Fibroblast of lung (primary cell): ENCODE results near the gene LANCL1. TPM values are rescaled to one million over a fixed set of nuclear protein-coding genes. Genes with fewer than 3 reads are reported as not detected.

ENCODE experiments used
- DNase-seq, 2 donors: peaks; one replicate each; pipeline versions ENCODE4 v3.0.0 to v3.0.0-alpha.2; 2010; ENCODE audit warnings: low read depth in 2 of 2
- H2AFZ ChIP-seq: 2 replicates; pipeline ENCODE4 v1.5.1; 2012; ENCODE audit warnings: low read length, control low read depth, inconsistent platforms
- H3K27ac ChIP-seq: 2 replicates; pipeline ENCODE4 v1.5.1; 2011; ENCODE audit warnings: low read length, control low read depth; ENCODE audit not compliant: insufficient read depth
- H3K27me3 ChIP-seq: 2 replicates; pipeline ENCODE4 v1.5.1; 2011; ENCODE audit warnings: mild to moderate bottlenecking, low read length; ENCODE audit not compliant: control insufficient read depth, insufficient read depth
- H3K36me3 ChIP-seq: 2 replicates; pipeline ENCODE4 v1.5.1; 2011; ENCODE audit warnings: low read length; ENCODE audit not compliant: control insufficient read depth, insufficient read depth
- H3K4me1 ChIP-seq: 2 replicates; pipeline ENCODE4 v1.5.1; 2011; ENCODE audit warnings: low read length; ENCODE audit not compliant: control insufficient read depth, insufficient read depth; ENCODE audit errors: extremely low read depth
- H3K4me2 ChIP-seq: 2 replicates; pipeline ENCODE4 v1.5.1; 2011; ENCODE audit warnings: low read length, control low read depth; ENCODE audit not compliant: insufficient read depth; ENCODE audit errors: extremely low read depth
- H3K4me3 ChIP-seq, 4 experiments: fragments of 200-600 bp in 1 of 4; sonication (generic) in 1 of 4; replicated peaks in 1 of 4; 2 replicates each; pipeline ENCODE4 v1.5.1; 2011 to 2016; ENCODE audit warnings: low read length in 4 of 4, low read depth in 3 of 4, mild to moderate bottlenecking in 3 of 4, control low read depth in 2 of 4, inconsistent platforms in 1 of 4, mixed read lengths in 1 of 4; ENCODE audit not compliant: insufficient read depth in 1 of 4; ENCODE audit errors: control extremely low read depth in 1 of 4
- H3K79me2 ChIP-seq: 2 replicates; pipeline ENCODE4 v1.5.1; 2012; ENCODE audit warnings: mild to moderate bottlenecking, low read length, inconsistent platforms; ENCODE audit not compliant: control insufficient read depth, insufficient read depth
- H3K9ac ChIP-seq: 2 replicates; pipeline ENCODE4 v1.5.1; 2011; ENCODE audit warnings: mild to moderate bottlenecking, low read length, control low read depth; ENCODE audit not compliant: insufficient read depth
- H3K9me3 ChIP-seq: 2 replicates; pipeline ENCODE4 v1.5.1; 2012; ENCODE audit warnings: low read depth, low read length; ENCODE audit not compliant: control insufficient read depth, insufficient read depth
- H4K20me1 ChIP-seq: 2 replicates; pipeline ENCODE4 v1.5.1; 2011; ENCODE audit warnings: low read length; ENCODE audit not compliant: control insufficient read depth, insufficient read depth; ENCODE audit errors: extremely low read depth
- EZH2 ChIP-seq: IDR thresholded peaks from 2 replicates; pipeline ENCODE4 v1.5.1; 2012; ENCODE audit warnings: low read length, control low read depth, mild to moderate bottlenecking; ENCODE audit errors: missing control alignments
- polyA plus RNA-seq, 2 donors: library from polyadenylated mRNA; depleted of rRNA in 1 of 2; stranded (reverse) in 1 of 2; unstranded in 1 of 2; fragments of >200 nt; gene quantifications; 2 replicates each; pipeline ENCODE4 v1.2.1, GENCODE V29; 2011 to 2012; ENCODE audit warnings: missing spikeins in 1 of 2
- total RNA-seq: library from RNA; depleted of rRNA; stranded (reverse); fragments of >200 nt; gene quantifications from 2 replicates; pipeline ENCODE4 v1.2.1, GENCODE V29; 2014
- TF ChIP-seq, protein P1 (sequence below), 2 donors: IDR thresholded peaks in 1 of 2; conservative IDR thresholded peaks in 1 of 2; 1 replicate in 1 of 2; 2 replicates in 1 of 2; pipeline ENCODE4 v1.5.1; 2011 to 2012; ENCODE audit warnings: low read length in 2 of 2, control low read depth in 1 of 2, inconsistent platforms in 1 of 2, low read depth in 1 of 2, mild to moderate bottlenecking in 1 of 2

LANCL1 gene
- total and polyA plus RNA-seq, 2 donors (not counting 1 experiment from before 2014, with no cell fraction given): 56.1 to 71.8 TPM

DNA sequence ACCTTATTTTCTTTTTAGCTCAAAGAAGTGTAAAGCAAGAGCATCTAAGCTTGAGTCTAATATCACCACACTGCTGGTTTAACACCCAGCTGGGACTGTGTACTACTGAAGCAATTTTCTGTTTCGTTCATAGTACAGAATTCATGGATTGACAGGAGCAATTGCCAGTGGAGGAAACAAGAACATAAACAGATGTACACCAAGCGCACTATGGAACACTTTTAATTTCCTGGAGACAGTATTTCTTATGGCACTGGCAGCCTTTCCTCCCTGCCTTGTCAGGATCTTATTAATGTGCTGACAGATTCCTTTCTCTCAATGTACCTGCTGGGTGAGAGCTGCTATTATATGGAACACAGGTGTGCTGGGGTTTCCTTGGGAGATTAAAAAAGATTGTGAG, 4.2 kb upstream of the LANCL1 start:
- Histone ChIP-seq H2AFZ (no peak overlapping the region), H3K4me2 (no peak overlapping the region), H3K9ac (no peak overlapping the region), H3K36me3 (no peaks in the 10 kb centered on the region), H3K4me3 (no peak overlapping the region), H3K79me2 (peaks cover 3% of the 10 kb centered on the region), H4K20me1 (no peaks in the 10 kb centered on the region), H3K27ac (no peak overlapping the region), H3K9me3 (no peaks in the 10 kb centered on the region), H3K27me3 (no peaks in the 10 kb centered on the region), H3K4me1 (no peaks in the 10 kb centered on the region)
- no peak for DNase-seq
- TF ChIP-seq, protein P1, sequence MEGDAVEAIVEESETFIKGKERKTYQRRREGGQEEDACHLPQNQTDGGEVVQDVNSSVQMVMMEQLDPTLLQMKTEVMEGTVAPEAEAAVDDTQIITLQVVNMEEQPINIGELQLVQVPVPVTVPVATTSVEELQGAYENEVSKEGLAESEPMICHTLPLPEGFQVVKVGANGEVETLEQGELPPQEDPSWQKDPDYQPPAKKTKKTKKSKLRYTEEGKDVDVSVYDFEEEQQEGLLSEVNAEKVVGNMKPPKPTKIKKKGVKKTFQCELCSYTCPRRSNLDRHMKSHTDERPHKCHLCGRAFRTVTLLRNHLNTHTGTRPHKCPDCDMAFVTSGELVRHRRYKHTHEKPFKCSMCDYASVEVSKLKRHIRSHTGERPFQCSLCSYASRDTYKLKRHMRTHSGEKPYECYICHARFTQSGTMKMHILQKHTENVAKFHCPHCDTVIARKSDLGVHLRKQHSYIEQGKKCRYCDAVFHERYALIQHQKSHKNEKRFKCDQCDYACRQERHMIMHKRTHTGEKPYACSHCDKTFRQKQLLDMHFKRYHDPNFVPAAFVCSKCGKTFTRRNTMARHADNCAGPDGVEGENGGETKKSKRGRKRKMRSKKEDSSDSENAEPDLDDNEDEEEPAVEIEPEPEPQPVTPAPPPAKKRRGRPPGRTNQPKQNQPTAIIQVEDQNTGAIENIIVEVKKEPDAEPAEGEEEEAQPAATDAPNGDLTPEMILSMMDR (conservative IDR thresholded peaks at IDR 0.05 in 1 of 2, IDR thresholded peaks at IDR 0.05 in 1 of 2; ENCODE audit: low read depth in 1 of 2, low read length in 2 of 2): no peak
- no peak for TF ChIP-seq EZH2

DNA sequence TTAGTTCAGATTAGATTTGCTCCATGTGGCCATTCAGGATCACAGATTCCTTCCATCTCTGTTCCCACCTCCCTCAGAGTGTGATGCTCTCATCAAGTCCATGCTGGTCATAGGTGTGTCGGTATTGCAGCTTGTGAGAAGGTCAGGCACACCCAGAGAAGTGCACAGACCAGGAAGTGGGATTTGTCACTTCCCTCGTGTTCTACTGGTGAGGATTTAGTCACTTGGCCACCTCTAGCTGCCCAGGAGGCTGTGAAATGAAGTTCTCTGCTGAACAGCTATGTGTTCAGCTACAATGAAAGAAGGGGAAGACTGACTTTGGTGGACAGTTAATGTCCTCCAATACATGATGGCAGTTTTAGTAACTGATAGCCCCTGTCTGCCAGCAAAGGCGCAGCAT, 3.5 kb upstream of the LANCL1 start:
- DNase-seq: no peak
- Histone ChIP-seq H3K4me2 (no peak overlapping the region), H3K9ac (no peak overlapping the region), H4K20me1 (no peaks in the 10 kb centered on the region), H3K36me3 (no peaks in the 10 kb centered on the region), H2AFZ (no peak overlapping the region), H3K9me3 (no peaks in the 10 kb centered on the region), H3K27me3 (no peaks in the 10 kb centered on the region), H3K4me1 (peaks cover 4% of the 10 kb centered on the region), H3K4me3 (no peak overlapping the region), H3K79me2 (peaks cover 8% of the 10 kb centered on the region), H3K27ac (no peak overlapping the region)
- TF ChIP-seq, protein P1 (conservative IDR thresholded peaks at IDR 0.05 in 1 of 2, IDR thresholded peaks at IDR 0.05 in 1 of 2; ENCODE audit: low read depth in 1 of 2, low read length in 2 of 2): no peak
- no peak for TF ChIP-seq EZH2

DNA sequence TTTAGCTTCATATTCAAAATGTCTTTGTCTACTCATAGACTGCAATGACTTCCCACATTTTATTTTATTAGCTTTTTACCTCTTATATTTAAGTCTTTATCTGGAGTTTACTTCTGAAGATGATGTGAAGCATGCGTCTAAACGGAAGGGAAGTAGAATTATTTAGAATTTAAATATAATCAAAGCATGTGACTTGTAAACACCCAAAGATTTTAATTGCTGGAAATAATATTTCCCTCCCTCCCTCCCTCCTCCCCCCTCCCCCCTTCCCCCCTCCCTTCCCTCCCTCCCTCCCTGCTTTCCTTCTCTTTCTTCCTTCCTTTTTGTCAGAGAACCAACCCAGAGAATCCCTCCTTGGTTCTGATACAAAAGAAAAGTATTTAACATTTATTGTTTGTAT, 2.1 kb upstream of the LANCL1 start:
- H3K4me1 ChIP-seq: peaks cover 4% of the 10 kb centered on the region
- TF ChIP-seq, protein P1 (conservative IDR thresholded peaks at IDR 0.05 in 1 of 2, IDR thresholded peaks at IDR 0.05 in 1 of 2; ENCODE audit: low read depth in 1 of 2, low read length in 2 of 2): no peak
- TF ChIP-seq EZH2: no peak
- no peaks in the 10 kb centered on the region for H3K36me3 ChIP-seq
- H4K20me1 ChIP-seq: no peaks in the 10 kb centered on the region
- no peak overlapping the region for H3K4me2 ChIP-seq
- no peak overlapping the region for H3K9ac ChIP-seq
- no peak overlapping the region for H2AFZ ChIP-seq
- H3K9me3 ChIP-seq: no peaks in the 10 kb centered on the region
- peaks cover 8% of the 10 kb centered on the region for H3K79me2 ChIP-seq
- H3K4me3 ChIP-seq: no peak overlapping the region
- DNase-seq: no peak
- no peak overlapping the region for H3K27ac ChIP-seq
- H3K27me3 ChIP-seq: no peaks in the 10 kb centered on the region
